Activated CD4-positive, alpha-beta T cell treated with anti-CD3 and anti-CD28 coated beads for 36 hours (primary cell): ENCODE data around the gene OR2T11. TPM values are rescaled to one million over a fixed set of nuclear protein-coding genes. Genes with fewer than 3 reads are reported as not detected.
A peak's percentile ranks its signal among the peaks of the same experiment; 100 is the strongest.
"Not testable (repeated sequence)": the region's sequence is repeated elsewhere in the genome, so short reads cannot be mapped to it uniquely, and the experiment has no call there.

Source experiments
- ATAC-seq: fragments of 200-7000 bp; cut with Tn5 transposase; one replicate; pipeline ENCODE4 v1.10.0; 2021; ENCODE audit warnings: mild to moderate bottlenecking, moderate library complexity
- CTCF ChIA-PET: fragments of 350-600 bp; sonication (Branson Sonifier 250); formaldehyde crosslinking; loops from one replicate; lab custom pipeline; 2021; ENCODE audit warnings: antibody characterized with exemption; lab: Charles Lee
- POLR2A ChIA-PET: fragments of 350-600 bp; sonication (Branson Sonifier 250); formaldehyde crosslinking; loops from one replicate; lab custom pipeline; 2021; ENCODE audit warnings: antibody characterized with exemption, inconsistent platforms; lab: Charles Lee
- DNase-seq: peaks from one replicate; pipeline ENCODE4 v3.0.0-alpha.2; 2020
- H3K27ac Mint-ChIP-seq: one replicate; pipeline ENCODE4 v1.8.0; 2021; ENCODE audit warnings: mixed read lengths
- H3K27me3 Mint-ChIP-seq: one replicate; pipeline ENCODE4 v1.8.0; 2021; ENCODE audit warnings: mixed read lengths
- H3K36me3 Mint-ChIP-seq: one replicate; pipeline ENCODE4 v1.8.0; 2021; ENCODE audit warnings: low read depth, mixed read lengths
- H3K4me1 Mint-ChIP-seq: one replicate; pipeline ENCODE4 v1.8.0; 2021; ENCODE audit warnings: mixed read lengths
- H3K4me3 Mint-ChIP-seq: one replicate; pipeline ENCODE4 v1.8.0; 2021; ENCODE audit warnings: mild to moderate bottlenecking, moderate library complexity, mixed read lengths
- H3K9me3 Mint-ChIP-seq: one replicate; pipeline ENCODE4 v1.8.0; 2021; ENCODE audit warnings: low read depth, mixed read lengths
- intact Hi-C, 2 experiments: fragments of 100-400 bp; cut with DNase I in 1 of 2; cut with micrococcal nuclease in 1 of 2; formaldehyde crosslinking; loops; one replicate each; pipeline versions ENCODE4 v1.14.2 to v1.15.1; 2022 to 2024; cut with DNase I, micrococcal nuclease
- total RNA-seq, 2 experiments: library from RNA; stranded (reverse); gene quantifications; one replicate each; pipeline ENCODE4 v1.2.3, GENCODE V29; 2021

Gene OR2T11
- total RNA-seq, 2 experiments from 2014 or later, result not detected

DNA sequence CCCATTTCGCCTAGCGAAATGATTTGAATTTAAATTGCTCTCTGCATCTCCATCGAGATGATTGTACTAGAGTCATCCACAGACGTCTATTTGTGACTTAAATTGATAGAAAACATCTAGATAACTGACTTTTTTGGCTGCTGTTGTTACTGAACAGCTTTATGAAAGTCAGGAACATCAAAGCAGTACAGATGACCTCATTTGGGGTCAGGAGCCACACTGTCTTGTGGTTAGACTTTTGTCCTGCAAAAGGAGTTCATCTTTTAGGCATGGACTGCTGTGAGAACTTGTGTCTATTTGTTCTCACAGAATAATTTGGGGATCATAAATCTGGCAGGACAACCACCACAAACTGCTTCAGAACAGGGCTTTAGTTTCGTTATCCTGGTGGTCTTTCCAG is 4.8 kb upstream of the OR2T11 start:
- POLR2A ChIA-PET, H3K27me3 Mint-ChIP-seq, intact Hi-C loops, H3K36me3 Mint-ChIP-seq, ATAC-seq, CTCF ChIA-PET, H3K27ac Mint-ChIP-seq, H3K4me3 Mint-ChIP-seq, H3K9me3 Mint-ChIP-seq, H3K4me1 Mint-ChIP-seq, DNase-seq: not testable (repeated sequence)

GRCh38 chr1:248636612-248637011 is 1.7 kb upstream of the OR2T11 start:
- DNase-seq, CTCF ChIA-PET, H3K27ac Mint-ChIP-seq, ATAC-seq, H3K4me3 Mint-ChIP-seq, H3K4me1 Mint-ChIP-seq, H3K27me3 Mint-ChIP-seq, POLR2A ChIA-PET, H3K36me3 Mint-ChIP-seq, intact Hi-C loops, H3K9me3 Mint-ChIP-seq: not testable (repeated sequence)

GRCh38 chr1:248631354-248632008 is 3.4 kb downstream of the OR2T11 start:
- no peak for ATAC-seq
- ChIA-PET POLR2A (no interaction called here), CTCF (no interaction called here)

DNA sequence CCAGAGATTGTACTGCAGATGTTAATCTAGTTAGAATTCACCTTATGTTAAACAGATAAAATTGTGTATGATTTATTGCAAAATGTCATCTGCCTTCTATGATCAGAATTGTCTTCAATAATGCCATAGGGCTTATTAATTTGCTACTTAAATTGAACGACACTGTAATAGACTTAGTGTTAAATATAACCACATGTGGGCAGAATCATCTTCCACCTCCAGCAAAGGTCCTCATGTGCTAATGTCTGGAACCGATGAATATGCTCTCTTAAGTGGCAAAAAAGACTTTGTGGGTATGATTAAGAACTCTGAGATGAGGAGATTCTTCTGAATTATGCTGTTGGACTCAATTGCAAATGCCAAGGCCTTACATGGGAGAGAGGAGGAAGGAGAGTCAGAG is 4.3 kb downstream of the OR2T11 start:
- ChIA-PET CTCF (no interaction called here), POLR2A (no interaction called here)
- Mint-ChIP-seq H3K4me1 (no peaks in the 10 kb centered on the region), H3K36me3 (no peaks in the 10 kb centered on the region), H3K4me3 (no peak overlapping the region), H3K9me3 (no peaks in the 10 kb centered on the region), H3K27me3 (peaks cover 2% of the 10 kb centered on the region), H3K27ac (no peak overlapping the region)
- ATAC-seq (no peak), DNase-seq (no peak)
- intact Hi-C loops, result no loop called here

More at GRCh38 chr1:248631354-248632008, 3.4 kb downstream of the OR2T11 start:
- intact Hi-C loops, result no loop called here
- Mint-ChIP-seq H3K9me3 (no peaks in the 10 kb centered on the region), H3K27me3 (peaks cover 2% of the 10 kb centered on the region), H3K4me3 (no peak overlapping the region), H3K27ac (no peak overlapping the region), H3K4me1 (no peaks in the 10 kb centered on the region), H3K36me3 (no peaks in the 10 kb centered on the region)
- DNase-seq, result no peak

DNA sequence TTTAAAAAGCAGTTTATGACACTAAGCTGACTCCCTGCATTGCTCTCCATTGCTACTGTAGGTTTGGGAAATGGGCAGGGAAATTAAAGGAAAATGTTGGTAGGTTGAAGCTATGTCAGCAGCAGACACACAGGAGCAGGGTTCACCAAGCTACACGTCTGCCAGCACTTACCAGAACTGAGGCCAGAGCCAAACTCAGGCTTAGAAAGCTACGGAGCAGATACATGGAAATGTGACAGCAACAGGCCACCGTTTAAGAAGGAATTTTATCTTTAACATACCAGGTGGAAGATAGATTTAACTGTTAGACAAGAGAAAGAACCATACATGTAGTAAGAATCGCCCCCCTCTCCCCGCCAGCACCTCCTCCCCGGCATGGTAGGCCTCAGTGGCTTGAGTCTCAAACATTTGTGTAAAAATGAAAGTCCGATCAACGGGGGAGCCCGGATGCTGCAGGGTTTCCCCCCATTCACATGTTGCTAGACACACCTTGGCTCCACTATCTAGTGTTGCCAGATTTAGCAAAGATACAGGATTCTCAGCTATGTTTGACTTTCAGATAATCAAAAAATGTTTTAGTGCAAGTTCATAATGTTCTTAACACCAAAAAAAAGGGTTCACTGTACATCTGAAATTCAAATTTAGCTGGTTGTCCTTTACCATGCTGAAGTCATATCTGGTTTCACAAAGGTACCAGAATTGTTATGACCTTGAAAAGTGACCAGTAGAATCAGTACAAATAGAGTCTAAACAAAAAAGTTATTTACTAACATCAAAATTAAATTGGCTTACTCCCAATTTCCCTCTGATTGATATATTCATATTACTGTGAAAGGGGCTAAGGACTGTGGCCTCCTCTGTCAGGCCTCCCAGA is 6.7 kb downstream of the OR2T11 start:
- H3K4me1 Mint-ChIP-seq, result no peaks in the 10 kb centered on the region
- no peak overlapping the region for H3K4me3 Mint-ChIP-seq
- DNase-seq (no peak), ATAC-seq (no peak)
- peaks cover 2% of the 10 kb centered on the region for H3K27me3 Mint-ChIP-seq
- CTCF ChIA-PET, result no interaction called here
- intact Hi-C loops, result no loop called here
- H3K27ac Mint-ChIP-seq, result no peak overlapping the region
- POLR2A ChIA-PET, result no interaction called here
- H3K36me3 Mint-ChIP-seq, result no peaks in the 10 kb centered on the region
- no peaks in the 10 kb centered on the region for H3K9me3 Mint-ChIP-seq

GRCh38 chr1:248625971-248626370 is 8.9 kb downstream of the OR2T11 start:
- Mint-ChIP-seq H3K9me3 (no peaks in the 10 kb centered on the region), H3K36me3 (no peaks in the 10 kb centered on the region), H3K4me3 (no peak overlapping the region), H3K27me3 (peaks cover 2% of the 10 kb centered on the region), H3K27ac (no peak overlapping the region), H3K4me1 (no peaks in the 10 kb centered on the region)
- ATAC-seq, result no peak
- POLR2A ChIA-PET, result no interaction called here
- CTCF ChIA-PET, result interaction anchor here (1.3 to 3.4 kb wide), 2 partner anchors 60 to 181 kb away, joined by 3 to 19 read pairs; no protein-coding TSS in a partner anchor
- DNase-seq, result no peak
- intact Hi-C loops, result no loop called here

DNA sequence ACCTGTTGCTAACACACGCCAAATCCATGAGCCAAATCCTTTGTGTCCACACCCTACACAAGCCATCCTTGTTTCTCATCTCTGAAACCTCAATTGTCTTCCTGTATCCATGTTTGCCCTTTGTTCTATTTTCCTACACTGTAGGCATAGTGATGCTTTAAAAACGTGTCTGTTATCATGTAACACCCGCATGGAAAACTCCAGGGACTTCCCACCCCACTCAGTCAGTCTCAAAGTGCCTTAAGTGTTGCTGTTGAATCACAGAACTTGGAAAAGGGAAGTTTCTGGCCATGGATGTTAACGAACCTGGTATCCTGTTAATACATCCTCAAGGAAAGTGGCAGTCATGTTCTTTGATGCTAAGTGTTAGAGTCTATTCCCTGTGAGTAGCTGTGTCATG is 9.7 kb downstream of the OR2T11 start:
- Mint-ChIP-seq H3K27me3 (no peaks in the 10 kb centered on the region), H3K4me3 (no peak overlapping the region), H3K9me3 (no peaks in the 10 kb centered on the region), H3K4me1 (no peaks in the 10 kb centered on the region), H3K27ac (no peak overlapping the region), H3K36me3 (no peaks in the 10 kb centered on the region)
- ATAC-seq, result no peak
- DNase-seq, result no peak
- POLR2A ChIA-PET, result interaction anchor here (0.5 kb wide), 1 partner anchor 202 kb away, joined by 3 read pairs; no protein-coding TSS in a partner anchor
- intact Hi-C loops, result no loop called here
- CTCF ChIA-PET, result interaction anchor here (1.3 to 3.4 kb wide), 2 partner anchors 61 to 182 kb away, joined by 3 to 19 read pairs; no protein-coding TSS in a partner anchor

DNA sequence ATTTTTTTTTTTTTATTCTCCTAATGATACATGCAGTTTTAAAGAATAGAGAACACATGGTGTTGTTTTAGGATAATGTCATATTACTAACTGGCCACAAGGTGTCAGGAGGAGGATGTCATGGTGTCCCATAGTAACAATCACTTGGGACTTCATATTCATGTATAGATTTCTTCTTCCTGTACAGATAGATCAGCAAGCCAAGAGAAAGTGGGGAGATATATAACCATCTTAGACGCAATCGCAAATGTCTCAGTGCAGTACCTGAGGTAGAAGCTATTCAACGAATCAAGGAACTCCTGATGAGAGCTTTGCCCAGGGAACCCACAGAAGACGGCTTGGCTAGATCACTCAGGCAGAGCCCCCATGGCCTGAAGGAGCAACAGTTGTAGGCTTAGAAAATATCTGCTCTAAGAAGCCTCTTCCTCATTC is 12.3 kb downstream of the OR2T11 start:
- intact Hi-C loops, result loop anchor here (1.0 to 5.0 kb wide), 4 partner anchors 64 to 380 kb away; no protein-coding TSS in a partner anchor
- peak; percentile 80 for ATAC-seq
- Mint-ChIP-seq H3K36me3 (no peaks in the 10 kb centered on the region), H3K27ac (no peak overlapping the region), H3K4me3 (no peak overlapping the region), H3K4me1 (no peaks in the 10 kb centered on the region), H3K27me3 (no peaks in the 10 kb centered on the region), H3K9me3 (no peaks in the 10 kb centered on the region)
- CTCF ChIA-PET, result interaction anchor here (1.0 to 3.4 kb wide), 9 partner anchors 8 to 184 kb away, joined by 3 to 19 read pairs (median 6); no protein-coding TSS in a partner anchor
- DNase-seq, result peak; percentile 11
- POLR2A ChIA-PET, result no interaction called here

- intact Hi-C loops, result loop anchor here (1.0 to 5.0 kb wide), 4 partner anchors 65 to 379 kb away; no protein-coding TSS in a partner anchor
- ATAC-seq (no peak), DNase-seq (no peak)
- ChIA-PET CTCF (interaction anchor here (0.7 to 3.3 kb wide), 7 partner anchors 8 to 210 kb away, joined by 3 to 10 read pairs (median 6); no protein-coding TSS in a partner anchor), POLR2A (no interaction called here)
- H3K4me3 Mint-ChIP-seq, result no peak overlapping the region
- no peaks in the 10 kb centered on the region for H3K36me3 Mint-ChIP-seq
- H3K27me3 Mint-ChIP-seq, result no peaks in the 10 kb centered on the region
- H3K9me3 Mint-ChIP-seq, result no peaks in the 10 kb centered on the region
- no peak overlapping the region for H3K27ac Mint-ChIP-seq
- no peaks in the 10 kb centered on the region for H3K4me1 Mint-ChIP-seq
These were observed 13.1 kb downstream of the OR2T11 start for GRCh38 chr1:248621770-248622169.

DNA sequence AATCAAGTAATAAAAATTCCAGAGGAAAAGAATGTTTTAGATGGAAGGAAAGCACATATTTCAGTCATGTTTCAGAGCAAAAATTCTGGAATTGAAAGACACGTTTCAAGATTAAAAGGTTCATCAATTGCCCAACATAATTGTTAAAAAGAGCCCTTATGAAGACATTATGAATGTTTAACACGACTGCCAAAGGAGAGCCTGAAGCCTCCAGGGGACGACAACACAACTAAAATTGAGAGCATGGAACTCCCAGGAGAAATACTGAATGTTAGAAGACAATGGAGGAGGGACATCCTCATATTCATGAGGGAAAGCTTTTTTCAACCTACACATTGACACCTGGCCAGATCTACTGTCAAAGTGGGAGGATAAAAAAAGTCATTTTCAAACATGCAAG is 16.0 kb downstream of the OR2T11 start:
- POLR2A ChIA-PET, result interaction anchor here (1.1 kb wide), 1 partner anchor 1497 kb away, joined by 3 read pairs; no protein-coding TSS in a partner anchor
- intact Hi-C loops, result loop anchor here (5.0 to 10.0 kb wide), 2 partner anchors 217 to 684 kb away; partner anchors contain the start of gene OR2T1 (in 1 of the 2)
- Mint-ChIP-seq H3K9me3 (no peaks in the 10 kb centered on the region), H3K27ac (no peak overlapping the region), H3K4me1 (peaks cover 6% of the 10 kb centered on the region), H3K27me3 (no peaks in the 10 kb centered on the region), H3K36me3 (no peaks in the 10 kb centered on the region), H3K4me3 (no peak overlapping the region)
- ATAC-seq (peak; percentile 47), DNase-seq (peak; percentile 80)
- CTCF ChIA-PET, result no interaction called here

DNA sequence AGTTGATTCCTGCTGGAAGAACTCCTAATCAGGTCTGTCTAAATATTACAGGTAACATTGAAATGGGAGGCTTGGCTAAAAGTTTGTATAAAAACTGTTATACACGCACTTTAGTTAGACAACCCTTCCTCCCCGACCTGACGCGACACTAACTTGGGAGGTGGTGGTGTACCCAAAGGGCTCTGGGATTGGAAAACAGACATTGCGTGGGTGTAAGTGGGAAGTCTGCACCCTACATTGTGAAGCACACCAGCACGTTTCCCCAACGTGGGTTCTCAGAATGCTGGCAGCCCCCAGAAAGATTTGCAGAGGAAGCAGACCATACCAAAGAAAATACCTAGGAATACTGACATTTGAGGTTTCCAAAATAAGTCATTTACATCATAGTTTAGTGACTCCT is 16.8 kb downstream of the OR2T11 start:
- no peaks in the 10 kb centered on the region for H3K9me3 Mint-ChIP-seq
- intact Hi-C loops, result loop anchor here (5.0 to 10.0 kb wide), 2 partner anchors 216 to 683 kb away; partner anchors contain the start of gene OR2T1 (in 1 of the 2)
- no peak overlapping the region for H3K4me3 Mint-ChIP-seq
- no peaks in the 10 kb centered on the region for H3K36me3 Mint-ChIP-seq
- CTCF ChIA-PET, result interaction anchor here (0.7 to 1.1 kb wide), 4 partner anchors 9 to 342 kb away, joined by 3 read pairs; no protein-coding TSS in a partner anchor
- H3K27me3 Mint-ChIP-seq, result no peaks in the 10 kb centered on the region
- no peak overlapping the region for H3K27ac Mint-ChIP-seq
- ATAC-seq, result no peak
- POLR2A ChIA-PET, result no interaction called here
- no peak for DNase-seq
- peaks cover 12% of the 10 kb centered on the region for H3K4me1 Mint-ChIP-seq
